GM23338 (cell line): ENCODE data around the gene FREM3. TPM values are rescaled to one million over a fixed set of nuclear protein-coding genes. Genes with fewer than 3 reads are reported as not detected.
A peak's percentile ranks its signal among the peaks of the same experiment; 100 is the strongest.
"Not testable (repeated sequence)": the region's sequence is repeated elsewhere in the genome, so short reads cannot be mapped to it uniquely, and the experiment has no call there.

Experiments
- ATAC-seq: fragments of 200-7000 bp; cut with Tn5 transposase; 3 replicates; pipeline ENCODE4 v1.9.1; 2020
- DNase-seq: peaks from one replicate; pipeline ENCODE4 v3.0.0-alpha.2; 2015; ENCODE audit warnings: low spot score
- H2AFZ ChIP-seq: fragments of 200-600 bp; sonication (generic); 2 replicates; pipeline ENCODE4 v1.8.0; 2016; ENCODE audit warnings: antibody characterized with exemption, mild to moderate bottlenecking, moderate library complexity
- H3F3A ChIP-seq: fragments of 200-600 bp; sonication (generic); replicated peaks from 2 replicates; pipeline ENCODE4 v1.8.0; 2017; ENCODE audit warnings: antibody characterized with exemption, mixed run types, low read depth
- H3K27ac ChIP-seq: fragments of 200-600 bp; sonication (generic); 2 replicates; pipeline ENCODE4 v1.6.1; 2016; ENCODE audit warnings: low read depth
- H3K27me3 ChIP-seq: fragments of 200-600 bp; sonication (generic); 2 replicates; pipeline ENCODE4 v1.8.0; 2016; ENCODE audit warnings: mild to moderate bottlenecking, mixed run types, moderate library complexity; ENCODE audit not compliant: insufficient read depth
- H3K36me3 ChIP-seq: fragments of 200-600 bp; sonication (generic); 2 replicates; pipeline ENCODE4 v1.8.0; 2016; ENCODE audit warnings: mild to moderate bottlenecking; ENCODE audit not compliant: insufficient read depth
- H3K4me1 ChIP-seq: fragments of 200-600 bp; sonication (generic); 2 replicates; pipeline ENCODE4 v1.8.0; 2016; ENCODE audit warnings: mild to moderate bottlenecking, moderate library complexity; ENCODE audit not compliant: insufficient read depth
- H3K4me2 ChIP-seq: fragments of 200-600 bp; sonication (generic); 2 replicates; pipeline ENCODE4 v1.7.1; 2017; ENCODE audit warnings: mixed run types
- H3K4me3 ChIP-seq: fragments of 200-600 bp; sonication (generic); 2 replicates; pipeline ENCODE4 v1.6.1; 2016; ENCODE audit warnings: mixed run types
- H3K79me2 ChIP-seq: fragments of 200-600 bp; sonication (generic); replicated peaks from 2 replicates; pipeline ENCODE4 v1.8.0; 2017; ENCODE audit warnings: mild to moderate bottlenecking; ENCODE audit not compliant: insufficient read depth
- H3K9me2 ChIP-seq: fragments of 200-600 bp; sonication (generic); 2 replicates; pipeline ENCODE4 v1.8.0; 2017; ENCODE audit not compliant: insufficient read depth
- H4K20me1 ChIP-seq: fragments of 200-600 bp; sonication (generic); replicated peaks from 2 replicates; pipeline ENCODE4 v1.8.0; 2017; ENCODE audit warnings: mild to moderate bottlenecking; ENCODE audit not compliant: insufficient read depth
- H3K27ac Mint-ChIP-seq: 2 replicates; pipeline ENCODE4 v1.8.0; 2020; ENCODE audit warnings: inconsistent platforms, mild to moderate bottlenecking, moderate library complexity, mixed read lengths
- H3K27me3 Mint-ChIP-seq: 3 replicates; pipeline ENCODE4 v1.8.0; 2022; ENCODE audit warnings: low read depth, mild to moderate bottlenecking, moderate library complexity, mixed read lengths, inconsistent platforms; ENCODE audit not compliant: insufficient read depth, poor library complexity
- H3K36me3 Mint-ChIP-seq: 3 replicates; pipeline ENCODE4 v1.8.0; 2021; ENCODE audit warnings: low read depth, mild to moderate bottlenecking, inconsistent platforms, moderate library complexity, mixed read lengths
- H3K4me1 Mint-ChIP-seq: 3 replicates; pipeline ENCODE4 v1.8.0; 2020; ENCODE audit warnings: mild to moderate bottlenecking, inconsistent platforms, mixed read lengths
- H3K4me3 Mint-ChIP-seq: 3 replicates; pipeline ENCODE4 v1.8.0; 2021; ENCODE audit warnings: moderate library complexity, mild to moderate bottlenecking, inconsistent platforms, mixed read lengths
- H3K9me3 Mint-ChIP-seq: 3 replicates; pipeline ENCODE4 v1.8.0; 2020; ENCODE audit warnings: moderate library complexity, mild to moderate bottlenecking, inconsistent platforms, mixed read lengths
- CREB1 ChIP-seq: fragments of 250-450 bp; sonication (Bioruptor Pico); IDR thresholded peaks from 2 replicates; pipeline ENCODE4 v1.5.0; 2020; ENCODE audit warnings: low read depth, mild to moderate bottlenecking, moderate library complexity
- EZH2 ChIP-seq: fragments of 200-600 bp; sonication (generic); IDR thresholded peaks from one replicate; pipeline ENCODE4 v1.8.0; 2017; ENCODE audit warnings: antibody characterized with exemption, mild to moderate bottlenecking, low read depth; ENCODE audit not compliant: unreplicated experiment
- EZH2phosphoT487 ChIP-seq: fragments of 200-600 bp; sonication (generic); IDR thresholded peaks from one replicate; pipeline ENCODE4 v1.8.1; 2018; ENCODE audit warnings: antibody characterized with exemption; ENCODE audit not compliant: unreplicated experiment
- JUNB ChIP-seq: IDR thresholded peaks from one replicate; pipeline ENCODE4 v1.6.1; 2016; ENCODE audit warnings: antibody characterized with exemption; ENCODE audit not compliant: unreplicated experiment
- NANOG ChIP-seq: IDR thresholded peaks from 2 replicates; pipeline ENCODE4 v1.6.1; 2016; ENCODE audit warnings: antibody characterized with exemption, borderline replicate concordance
- POLR2AphosphoS5 ChIP-seq: IDR thresholded peaks from 2 replicates; pipeline ENCODE4 v1.6.1; 2016; ENCODE audit warnings: antibody characterized with exemption, low read depth
- STAT1 ChIP-seq: IDR thresholded peaks from one replicate; pipeline ENCODE4 v1.6.1; 2016; ENCODE audit warnings: antibody characterized with exemption; ENCODE audit not compliant: unreplicated experiment
- ZNF114 ChIP-seq: fragments of 250-450 bp; sonication (Bioruptor Pico); IDR thresholded peaks from 2 replicates; pipeline ENCODE4 v1.5.0; 2020; ENCODE audit warnings: mild to moderate bottlenecking, moderate library complexity
- ZNF331 ChIP-seq: fragments of 250-450 bp; sonication (Bioruptor Pico); IDR thresholded peaks from 2 replicates; pipeline ENCODE4 v1.5.0; 2020; ENCODE audit warnings: low read depth, mild to moderate bottlenecking, moderate library complexity
- polyA plus RNA-seq: library from polyadenylated mRNA; unstranded; fragments of >200 nt; fragmentation: Nextera tagmentation; extraction: Ambion mirVana; gene quantifications from 2 replicates; pipeline ENCODE4 v1.2.1, GENCODE V29; 2016
- total RNA-seq: library from RNA; depleted of rRNA; stranded (reverse); fragments of >200 nt; shearing (Covaris generic); gene quantifications from 2 replicates; pipeline ENCODE4 v1.2.3, GENCODE V29; 2014
- TF ChIP-seq, protein P1 (sequence below): IDR thresholded peaks from 2 replicates; pipeline ENCODE4 v1.6.1; 2016; ENCODE audit warnings: antibody characterized with exemption
- TF ChIP-seq, protein P2 (sequence below): IDR thresholded peaks from one replicate; pipeline ENCODE4 v1.6.1; 2018; ENCODE audit warnings: antibody characterized with exemption; ENCODE audit not compliant: unreplicated experiment
- TF ChIP-seq, protein P3 (sequence below), 2 experiments: fragments of 200-600 bp in 1 of 2; sonication (generic) in 1 of 2; conservative IDR thresholded peaks; 2 replicates each; pipeline versions ENCODE4 v1.5.1 to v1.6.1; 2016 to 2017; ENCODE audit warnings: antibody characterized with exemption in 2 of 2, low read depth in 2 of 2, mild to moderate bottlenecking in 2 of 2, moderate library complexity in 1 of 2

The FREM3 gene
- total and polyA plus RNA-seq, 2 experiments from 2014 or later, result 0.03 to 0.07 TPM

DNA sequence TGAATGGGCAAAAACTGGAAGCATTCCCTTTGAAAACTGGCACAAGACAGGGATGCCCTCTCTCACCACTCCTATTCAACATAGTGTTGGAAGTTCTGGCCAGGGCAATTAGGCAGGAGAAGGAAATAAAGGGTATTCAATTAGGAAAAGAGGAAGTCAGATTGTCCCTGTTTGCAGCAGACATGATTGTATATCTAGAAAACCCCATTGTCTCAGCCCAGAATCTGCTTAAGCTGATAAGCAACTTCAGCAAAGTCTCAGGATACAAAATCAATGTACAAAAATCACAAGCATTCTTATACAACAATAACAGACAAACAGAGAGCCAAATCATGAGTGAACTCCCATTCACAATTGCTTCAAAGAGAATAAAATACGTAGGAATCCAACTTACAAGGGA is 18.3 kb upstream of the FREM3 start:
- H3K27ac Mint-ChIP-seq, H3K36me3 ChIP-seq, H3K36me3 Mint-ChIP-seq, H3K4me2 ChIP-seq, H4K20me1 ChIP-seq, DNase-seq, H3K27ac ChIP-seq, H3F3A ChIP-seq, H2AFZ ChIP-seq, H3K9me2 ChIP-seq, H3K4me3 ChIP-seq, H3K4me3 Mint-ChIP-seq, H3K79me2 ChIP-seq, H3K9me3 Mint-ChIP-seq, H3K27me3 ChIP-seq, H3K27me3 Mint-ChIP-seq, ATAC-seq: not testable (repeated sequence)
- H3K4me1 ChIP-seq, result peaks cover 16% of the 10 kb centered on the region
- H3K4me1 Mint-ChIP-seq, result peaks cover 17% of the 10 kb centered on the region

DNA sequence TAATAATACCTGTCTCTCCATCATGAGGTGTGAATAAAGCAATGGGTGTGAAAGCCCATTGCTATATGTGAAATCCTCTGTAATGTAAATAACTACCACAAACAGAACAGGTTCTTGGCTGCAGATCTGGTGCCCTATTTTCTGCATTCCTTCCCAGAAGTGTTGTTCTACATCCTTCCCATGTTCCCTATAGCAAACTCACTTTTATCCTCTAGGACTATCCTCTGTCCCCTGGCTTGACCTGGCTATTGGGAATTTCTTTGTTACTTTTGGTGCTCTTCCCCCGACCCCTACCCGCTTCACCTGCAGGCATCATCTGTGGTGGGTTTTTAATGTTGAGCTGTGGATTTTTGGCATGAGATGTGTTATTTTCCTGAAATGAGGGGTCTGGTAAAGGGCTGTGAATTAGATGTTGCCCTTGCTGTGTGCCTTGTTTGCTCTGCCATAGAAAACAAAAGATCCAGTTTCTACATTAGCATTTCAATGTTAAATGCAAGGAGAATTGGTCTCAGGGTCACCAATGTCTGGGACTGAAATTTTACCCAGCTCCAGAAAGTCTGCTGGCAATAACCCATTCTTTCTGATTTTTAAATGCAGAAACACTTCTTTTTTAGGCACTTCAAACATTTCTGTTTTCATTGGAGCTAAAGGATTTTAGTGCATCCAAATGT is 13.6 kb upstream of the FREM3 start:
- peak overlapping the region; percentile 64 for H3K4me2 ChIP-seq
- H3K4me1 ChIP-seq, result peaks cover 38% of the 10 kb centered on the region
- no peaks in the 10 kb centered on the region for H3F3A ChIP-seq
- peak; percentile 86 for ATAC-seq
- peak overlapping the region; percentile 25 for H3K4me3 ChIP-seq
- no peaks in the 10 kb centered on the region for H3K27me3 ChIP-seq
- Mint-ChIP-seq H3K27ac (peak overlapping the region; percentile 92), H3K27me3 (peaks cover 3% of the 10 kb centered on the region), H3K4me3 (peak overlapping the region; percentile 39; the same call in 2 of the 3 replicates), H3K4me1 (peaks cover 44% of the 10 kb centered on the region), H3K36me3 (no peaks in the 10 kb centered on the region), H3K9me3 (no peaks in the 10 kb centered on the region)
- DNase-seq, result peak; percentile 37
- H2AFZ ChIP-seq, result peak overlapping the region; percentile 16; the same call in 1 of the 2 replicates
- H4K20me1 ChIP-seq, result no peaks in the 10 kb centered on the region
- no peaks in the 10 kb centered on the region for H3K79me2 ChIP-seq
- H3K9me2 ChIP-seq, result no peaks in the 10 kb centered on the region
- peak overlapping the region; percentile 79 for H3K27ac ChIP-seq
- H3K36me3 ChIP-seq, result no peaks in the 10 kb centered on the region
- TF ChIP-seq ZNF331 (CRISPR knock-in tag) (no peak), EZH2 (no peak), POLR2AphosphoS5 (no peak), CREB1 (CRISPR knock-in tag) (no peak), ZNF114 (CRISPR knock-in tag) (no peak), EZH2phosphoT487 (no peak), NANOG (no peak), JUNB (no peak), STAT1 (no peak)
- TF ChIP-seq, protein P1, sequence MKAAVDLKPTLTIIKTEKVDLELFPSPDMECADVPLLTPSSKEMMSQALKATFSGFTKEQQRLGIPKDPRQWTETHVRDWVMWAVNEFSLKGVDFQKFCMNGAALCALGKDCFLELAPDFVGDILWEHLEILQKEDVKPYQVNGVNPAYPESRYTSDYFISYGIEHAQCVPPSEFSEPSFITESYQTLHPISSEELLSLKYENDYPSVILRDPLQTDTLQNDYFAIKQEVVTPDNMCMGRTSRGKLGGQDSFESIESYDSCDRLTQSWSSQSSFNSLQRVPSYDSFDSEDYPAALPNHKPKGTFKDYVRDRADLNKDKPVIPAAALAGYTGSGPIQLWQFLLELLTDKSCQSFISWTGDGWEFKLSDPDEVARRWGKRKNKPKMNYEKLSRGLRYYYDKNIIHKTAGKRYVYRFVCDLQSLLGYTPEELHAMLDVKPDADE, result no peak
- TF ChIP-seq, protein P2, sequence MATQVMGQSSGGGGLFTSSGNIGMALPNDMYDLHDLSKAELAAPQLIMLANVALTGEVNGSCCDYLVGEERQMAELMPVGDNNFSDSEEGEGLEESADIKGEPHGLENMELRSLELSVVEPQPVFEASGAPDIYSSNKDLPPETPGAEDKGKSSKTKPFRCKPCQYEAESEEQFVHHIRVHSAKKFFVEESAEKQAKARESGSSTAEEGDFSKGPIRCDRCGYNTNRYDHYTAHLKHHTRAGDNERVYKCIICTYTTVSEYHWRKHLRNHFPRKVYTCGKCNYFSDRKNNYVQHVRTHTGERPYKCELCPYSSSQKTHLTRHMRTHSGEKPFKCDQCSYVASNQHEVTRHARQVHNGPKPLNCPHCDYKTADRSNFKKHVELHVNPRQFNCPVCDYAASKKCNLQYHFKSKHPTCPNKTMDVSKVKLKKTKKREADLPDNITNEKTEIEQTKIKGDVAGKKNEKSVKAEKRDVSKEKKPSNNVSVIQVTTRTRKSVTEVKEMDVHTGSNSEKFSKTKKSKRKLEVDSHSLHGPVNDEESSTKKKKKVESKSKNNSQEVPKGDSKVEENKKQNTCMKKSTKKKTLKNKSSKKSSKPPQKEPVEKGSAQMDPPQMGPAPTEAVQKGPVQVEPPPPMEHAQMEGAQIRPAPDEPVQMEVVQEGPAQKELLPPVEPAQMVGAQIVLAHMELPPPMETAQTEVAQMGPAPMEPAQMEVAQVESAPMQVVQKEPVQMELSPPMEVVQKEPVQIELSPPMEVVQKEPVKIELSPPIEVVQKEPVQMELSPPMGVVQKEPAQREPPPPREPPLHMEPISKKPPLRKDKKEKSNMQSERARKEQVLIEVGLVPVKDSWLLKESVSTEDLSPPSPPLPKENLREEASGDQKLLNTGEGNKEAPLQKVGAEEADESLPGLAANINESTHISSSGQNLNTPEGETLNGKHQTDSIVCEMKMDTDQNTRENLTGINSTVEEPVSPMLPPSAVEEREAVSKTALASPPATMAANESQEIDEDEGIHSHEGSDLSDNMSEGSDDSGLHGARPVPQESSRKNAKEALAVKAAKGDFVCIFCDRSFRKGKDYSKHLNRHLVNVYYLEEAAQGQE, result no peak
- TF ChIP-seq, protein P3, sequence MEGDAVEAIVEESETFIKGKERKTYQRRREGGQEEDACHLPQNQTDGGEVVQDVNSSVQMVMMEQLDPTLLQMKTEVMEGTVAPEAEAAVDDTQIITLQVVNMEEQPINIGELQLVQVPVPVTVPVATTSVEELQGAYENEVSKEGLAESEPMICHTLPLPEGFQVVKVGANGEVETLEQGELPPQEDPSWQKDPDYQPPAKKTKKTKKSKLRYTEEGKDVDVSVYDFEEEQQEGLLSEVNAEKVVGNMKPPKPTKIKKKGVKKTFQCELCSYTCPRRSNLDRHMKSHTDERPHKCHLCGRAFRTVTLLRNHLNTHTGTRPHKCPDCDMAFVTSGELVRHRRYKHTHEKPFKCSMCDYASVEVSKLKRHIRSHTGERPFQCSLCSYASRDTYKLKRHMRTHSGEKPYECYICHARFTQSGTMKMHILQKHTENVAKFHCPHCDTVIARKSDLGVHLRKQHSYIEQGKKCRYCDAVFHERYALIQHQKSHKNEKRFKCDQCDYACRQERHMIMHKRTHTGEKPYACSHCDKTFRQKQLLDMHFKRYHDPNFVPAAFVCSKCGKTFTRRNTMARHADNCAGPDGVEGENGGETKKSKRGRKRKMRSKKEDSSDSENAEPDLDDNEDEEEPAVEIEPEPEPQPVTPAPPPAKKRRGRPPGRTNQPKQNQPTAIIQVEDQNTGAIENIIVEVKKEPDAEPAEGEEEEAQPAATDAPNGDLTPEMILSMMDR (conservative IDR thresholded peaks at IDR 0.05; ENCODE audit: low read depth in 2 of 2), result no peak
